HEK293 (cell line): ENCODE results near the gene PHYHD1.

Experiments
- CTCF ChIA-PET: fragments of 350-600 bp; formaldehyde crosslinking; extraction: SDS; loops from one replicate; lab custom pipeline; 2021; ENCODE audit warnings: antibody characterized with exemption; lab: Yijun Ruan, JAX
- POLR2A ChIA-PET: fragments of 300-600 bp; formaldehyde crosslinking; extraction: SDS; loops from one replicate; lab custom pipeline; 2020; ENCODE audit warnings: antibody characterized with exemption, inconsistent platforms; lab: Yijun Ruan, JAX
- H3K27ac ChIP-seq: fragments of 200-500 bp; sonication (Bioruptor generic); 2 replicates; pipeline ENCODE4 v1.5.1; 2014; ENCODE audit warnings: low read depth, low read length, control low read depth, inconsistent platforms; ENCODE audit errors: extremely low read depth
- H3K36me3 ChIP-seq, 2 experiments: fragments of 200-500 bp in 1 of 2; sonication (Bioruptor generic) in 1 of 2; 1 replicate in 1 of 2; 2 replicates in 1 of 2; pipeline ENCODE4 v1.5.1; 2014 to 2017; ENCODE audit warnings: inconsistent platforms in 2 of 2, low read length in 2 of 2; ENCODE audit not compliant: control insufficient read depth in 2 of 2, insufficient read depth in 1 of 2
- H3K4me1 ChIP-seq: fragments of 200-500 bp; sonication (Bioruptor generic); 2 replicates; pipeline ENCODE4 v1.5.1; 2014; ENCODE audit warnings: mild to moderate bottlenecking, low read length, inconsistent platforms; ENCODE audit not compliant: control insufficient read depth, insufficient read depth
- H3K4me3 ChIP-seq: 2 replicates; pipeline ENCODE4 v1.5.1; 2011; ENCODE audit warnings: low read depth, mild to moderate bottlenecking, control low read depth, low read length, moderate library complexity
- H3K9me3 ChIP-seq: fragments of 200-500 bp; sonication (Bioruptor generic); 2 replicates; pipeline ENCODE4 v1.5.1; 2014; ENCODE audit warnings: low read depth, low read length, inconsistent platforms; ENCODE audit not compliant: control insufficient read depth, insufficient read depth
- TRIM28 ChIP-seq: IDR thresholded peaks from 2 replicates; pipeline ENCODE4 v1.6.1; 2011; ENCODE audit warnings: low read length, control low read depth, borderline replicate concordance
- TSHZ1 ChIP-seq: fragments of 450-650 bp; formaldehyde crosslinking; IDR thresholded peaks from 2 replicates; pipeline ENCODE4 v1.5.1; 2016; ENCODE audit warnings: missing biosample characterization, missing genetic modification characterization, borderline replicate concordance
- YY1 ChIP-seq: fragments of 450-650 bp; formaldehyde crosslinking; IDR thresholded peaks from 2 replicates; pipeline ENCODE4 v1.5.1; 2018; ENCODE audit warnings: missing biosample characterization, missing genetic modification characterization
- YY2 ChIP-seq: fragments of 450-650 bp; formaldehyde crosslinking; IDR thresholded peaks from 2 replicates; pipeline ENCODE4 v1.5.1; 2016; ENCODE audit warnings: missing biosample characterization, missing genetic modification characterization
- ZBTB20 ChIP-seq: fragments of 450-650 bp; formaldehyde crosslinking; IDR thresholded peaks from 2 replicates; pipeline ENCODE4 v1.5.1; 2016; ENCODE audit warnings: missing biosample characterization, missing genetic modification characterization
- ZNF133 ChIP-seq: fragments of 450-650 bp; formaldehyde crosslinking; IDR thresholded peaks from 2 replicates; pipeline ENCODE4 v1.5.1; 2016; ENCODE audit warnings: missing biosample characterization, missing genetic modification characterization
- ZNF146 ChIP-seq: fragments of 450-650 bp; formaldehyde crosslinking; IDR thresholded peaks from 2 replicates; pipeline ENCODE4 v1.5.1; 2016; ENCODE audit warnings: missing biosample characterization, missing genetic modification characterization
- ZNF18 ChIP-seq: fragments of 450-650 bp; formaldehyde crosslinking; IDR thresholded peaks from 2 replicates; pipeline ENCODE4 v1.5.1; 2016; ENCODE audit warnings: missing biosample characterization, missing genetic modification characterization
- ZNF26 ChIP-seq: fragments of 450-650 bp; formaldehyde crosslinking; IDR thresholded peaks from 2 replicates; pipeline ENCODE4 v1.5.1; 2016; ENCODE audit warnings: missing biosample characterization, missing genetic modification characterization
- ZNF302 ChIP-seq: fragments of 450-650 bp; formaldehyde crosslinking; IDR thresholded peaks from 2 replicates; pipeline ENCODE4 v1.5.1; 2016; ENCODE audit warnings: missing biosample characterization, missing genetic modification characterization, low read depth
- ZNF423 ChIP-seq: fragments of 450-650 bp; formaldehyde crosslinking; IDR thresholded peaks from 2 replicates; pipeline ENCODE4 v1.5.1; 2016; ENCODE audit warnings: missing biosample characterization, missing genetic modification characterization
- ZNF518A ChIP-seq: fragments of 450-650 bp; formaldehyde crosslinking; conservative IDR thresholded peaks from 2 replicates; pipeline ENCODE4 v1.5.1; 2016; ENCODE audit warnings: low read depth, missing biosample characterization, missing genetic modification characterization
- ZNF792 ChIP-seq: fragments of 450-650 bp; formaldehyde crosslinking; IDR thresholded peaks from 2 replicates; pipeline ENCODE4 v1.5.1; 2016; ENCODE audit warnings: missing biosample characterization, missing genetic modification characterization
- ZSCAN30 ChIP-seq: fragments of 450-650 bp; IDR thresholded peaks from 2 replicates; pipeline ENCODE4 v1.5.1; 2018; ENCODE audit warnings: missing biosample characterization, mild to moderate bottlenecking, missing genetic modification characterization, moderate library complexity
- ZXDB ChIP-seq: fragments of 450-650 bp; formaldehyde crosslinking; IDR thresholded peaks from 2 replicates; pipeline ENCODE4 v1.5.1; 2016; ENCODE audit warnings: missing biosample characterization, missing genetic modification characterization
- TF ChIP-seq, protein P1 (sequence below): fragments of 450-650 bp; formaldehyde crosslinking; IDR thresholded peaks from 2 replicates; pipeline ENCODE4; 2016; ENCODE audit warnings: missing biosample characterization, missing genetic modification characterization
- TF ChIP-seq, protein P2 (sequence below): fragments of 450-650 bp; formaldehyde crosslinking; IDR thresholded peaks from 2 replicates; pipeline ENCODE4 v1.5.1; 2016; ENCODE audit warnings: missing biosample characterization, missing genetic modification characterization
- TF ChIP-seq, protein P3 (sequence below): fragments of 450-650 bp; formaldehyde crosslinking; IDR thresholded peaks from 2 replicates; pipeline ENCODE4 v1.5.1; 2016; ENCODE audit warnings: missing biosample characterization, missing genetic modification characterization

PHYHD1 gene

GRCh38 chr9:128972956-128973355 lies 52.2 kb downstream of the PHYHD1 start:
- no peak overlapping the region for H3K4me3 ChIP-seq
- H3K9me3 ChIP-seq = no peaks in the 10 kb centered on the region
- ChIA-PET CTCF (interaction anchor here (0.7 to 1.0 kb wide), 3 partner anchors 9 to 124 kb away, joined by 3 to 4 read pairs (median 4); no protein-coding TSS in a partner anchor), POLR2A (no interaction called here)
- H3K36me3 ChIP-seq = peaks cover 57 to 92% of the 10 kb centered on the region in 2 experiments; a peak in 2 of 3 replicates
- H3K27ac ChIP-seq = no peak overlapping the region
- no peak for TF ChIP-seq YY1
- no peak for TF ChIP-seq ZNF302 (tag by site-specific recombination)
- TF ChIP-seq, protein P1, sequence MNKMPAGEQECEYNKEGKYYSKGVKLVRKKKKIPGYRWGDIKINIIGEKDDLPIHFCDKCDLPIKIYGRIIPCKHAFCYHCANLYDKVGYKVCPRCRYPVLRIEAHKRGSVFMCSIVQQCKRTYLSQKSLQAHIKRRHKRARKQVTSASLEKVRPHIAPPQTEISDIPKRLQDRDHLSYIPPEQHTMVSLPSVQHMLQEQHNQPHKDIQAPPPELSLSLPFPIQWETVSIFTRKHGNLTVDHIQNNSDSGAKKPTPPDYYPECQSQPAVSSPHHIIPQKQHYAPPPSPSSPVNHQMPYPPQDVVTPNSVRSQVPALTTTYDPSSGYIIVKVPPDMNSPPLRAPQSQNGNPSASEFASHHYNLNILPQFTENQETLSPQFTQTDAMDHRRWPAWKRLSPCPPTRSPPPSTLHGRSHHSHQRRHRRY (tag by site-specific recombination) = no peak
- no peaks in the 10 kb centered on the region for H3K4me1 ChIP-seq

- Histone ChIP-seq H3K4me1 (no peaks in the 10 kb centered on the region), H3K36me3 (peaks cover 61 to 83% of the 10 kb centered on the region in 2 experiments), H3K4me3 (no peak overlapping the region), H3K9me3 (no peaks in the 10 kb centered on the region), H3K27ac (no peak overlapping the region)
- ChIA-PET POLR2A (no interaction called here), CTCF (interaction anchor here (2.4 kb wide), 1 partner anchor 28 kb away, joined by 7 read pairs; no protein-coding TSS in a partner anchor)
- TF ChIP-seq, protein P2, sequence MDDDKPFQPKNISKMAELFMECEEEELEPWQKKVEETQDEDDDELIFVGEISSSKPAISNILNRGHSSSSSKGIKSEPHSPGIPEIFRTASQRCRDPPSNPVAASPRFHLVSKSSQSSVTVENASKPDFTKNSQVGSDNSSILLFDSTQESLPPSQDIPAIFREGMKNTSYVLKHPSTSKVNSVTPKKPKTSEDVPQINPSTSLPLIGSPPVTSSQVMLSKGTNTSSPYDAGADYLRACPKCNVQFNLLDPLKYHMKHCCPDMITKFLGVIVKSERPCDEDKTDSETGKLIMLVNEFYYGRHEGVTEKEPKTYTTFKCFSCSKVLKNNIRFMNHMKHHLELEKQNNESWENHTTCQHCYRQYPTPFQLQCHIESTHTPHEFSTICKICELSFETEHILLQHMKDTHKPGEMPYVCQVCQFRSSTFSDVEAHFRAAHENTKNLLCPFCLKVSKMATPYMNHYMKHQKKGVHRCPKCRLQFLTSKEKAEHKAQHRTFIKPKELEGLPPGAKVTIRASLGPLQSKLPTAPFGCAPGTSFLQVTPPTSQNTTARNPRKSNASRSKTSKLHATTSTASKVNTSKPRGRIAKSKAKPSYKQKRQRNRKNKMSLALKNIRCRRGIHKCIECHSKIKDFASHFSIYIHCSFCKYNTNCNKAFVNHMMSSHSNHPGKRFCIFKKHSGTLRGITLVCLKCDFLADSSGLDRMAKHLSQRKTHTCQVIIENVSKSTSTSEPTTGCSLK (tag by site-specific recombination) = no peak
- TF ChIP-seq ZXDB (tag by site-specific recombination) (no peak), ZNF133 (no peak), TRIM28 (no peak), YY2 (tag by site-specific recombination) (no peak), ZNF423 (tag by site-specific recombination) (no peak), ZSCAN30 (tag by site-specific recombination) (no peak), TSHZ1 (no peak), ZBTB20 (no peak), ZNF26 (tag by site-specific recombination) (no peak), ZNF518A (tag by site-specific recombination) (no peak), ZNF146 (no peak), ZNF792 (tag by site-specific recombination) (no peak), ZNF18 (tag by site-specific recombination) (no peak)
- TF ChIP-seq, protein P3, sequence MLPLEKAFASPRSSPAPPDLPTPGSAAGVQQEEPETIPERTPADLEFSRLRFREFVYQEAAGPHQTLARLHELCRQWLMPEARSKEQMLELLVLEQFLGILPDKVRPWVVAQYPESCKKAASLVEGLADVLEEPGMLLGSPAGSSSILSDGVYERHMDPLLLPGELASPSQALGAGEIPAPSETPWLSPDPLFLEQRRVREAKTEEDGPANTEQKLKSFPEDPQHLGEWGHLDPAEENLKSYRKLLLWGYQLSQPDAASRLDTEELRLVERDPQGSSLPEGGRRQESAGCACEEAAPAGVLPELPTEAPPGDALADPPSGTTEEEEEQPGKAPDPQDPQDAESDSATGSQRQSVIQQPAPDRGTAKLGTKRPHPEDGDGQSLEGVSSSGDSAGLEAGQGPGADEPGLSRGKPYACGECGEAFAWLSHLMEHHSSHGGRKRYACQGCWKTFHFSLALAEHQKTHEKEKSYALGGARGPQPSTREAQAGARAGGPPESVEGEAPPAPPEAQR (tag by site-specific recombination) = no peak
Measured at GRCh38 chr9:128979111-128979510, 58.3 kb downstream of the PHYHD1 start.
